ENCODE measurements around the gene MSN. TPM values are rescaled to one million over a fixed set of nuclear protein-coding genes. Genes with fewer than 3 reads are reported as not detected.
A peak's percentile ranks its signal among the peaks of the same experiment; 100 is the strongest.

Gene MSN
- total RNA-seq, 2 donors from 2014 or later = 125 to 256 TPM

DNA sequence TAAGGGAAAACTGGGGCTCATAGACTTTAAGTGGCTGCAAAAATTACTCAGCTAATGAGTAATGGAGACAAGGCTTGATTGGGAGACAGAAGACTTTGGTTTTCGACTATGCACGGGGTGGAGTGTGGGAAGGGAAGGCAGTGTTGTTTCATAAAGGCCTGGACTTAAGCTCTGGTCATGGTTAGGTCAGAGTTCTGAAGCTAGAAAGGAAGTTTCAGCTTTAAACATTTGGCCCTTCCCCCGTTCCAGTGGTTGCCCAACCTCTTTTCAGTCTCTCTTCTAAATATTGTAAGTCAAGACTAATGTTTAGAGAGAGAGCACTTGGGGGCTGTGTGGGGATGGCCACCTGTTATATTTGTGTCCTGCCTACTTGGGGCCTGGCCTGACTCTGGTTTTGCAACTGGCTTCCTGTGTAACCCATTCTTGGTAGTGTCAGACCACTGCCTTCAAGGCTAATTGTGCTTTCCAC is 21.0 kb downstream of the MSN start:
- Histone ChIP-seq H3K9me3 (no peaks in the 10 kb centered on the region), H3K36me3 (no peaks in the 10 kb centered on the region), H3K27me3 (no peaks in the 10 kb centered on the region), H3K4me1 (peaks cover 0 to 83% of the 10 kb centered on the region in 2 donors), H3K27ac (peak overlapping the region; percentile 5 to 74), H3K4me3 (no peak overlapping the region)
- TF ChIP-seq, protein P1, sequence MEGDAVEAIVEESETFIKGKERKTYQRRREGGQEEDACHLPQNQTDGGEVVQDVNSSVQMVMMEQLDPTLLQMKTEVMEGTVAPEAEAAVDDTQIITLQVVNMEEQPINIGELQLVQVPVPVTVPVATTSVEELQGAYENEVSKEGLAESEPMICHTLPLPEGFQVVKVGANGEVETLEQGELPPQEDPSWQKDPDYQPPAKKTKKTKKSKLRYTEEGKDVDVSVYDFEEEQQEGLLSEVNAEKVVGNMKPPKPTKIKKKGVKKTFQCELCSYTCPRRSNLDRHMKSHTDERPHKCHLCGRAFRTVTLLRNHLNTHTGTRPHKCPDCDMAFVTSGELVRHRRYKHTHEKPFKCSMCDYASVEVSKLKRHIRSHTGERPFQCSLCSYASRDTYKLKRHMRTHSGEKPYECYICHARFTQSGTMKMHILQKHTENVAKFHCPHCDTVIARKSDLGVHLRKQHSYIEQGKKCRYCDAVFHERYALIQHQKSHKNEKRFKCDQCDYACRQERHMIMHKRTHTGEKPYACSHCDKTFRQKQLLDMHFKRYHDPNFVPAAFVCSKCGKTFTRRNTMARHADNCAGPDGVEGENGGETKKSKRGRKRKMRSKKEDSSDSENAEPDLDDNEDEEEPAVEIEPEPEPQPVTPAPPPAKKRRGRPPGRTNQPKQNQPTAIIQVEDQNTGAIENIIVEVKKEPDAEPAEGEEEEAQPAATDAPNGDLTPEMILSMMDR (IDR thresholded peaks at IDR 0.05) = no peak
- no peak for DNase-seq (ENCODE audit: low spot score)

DNA sequence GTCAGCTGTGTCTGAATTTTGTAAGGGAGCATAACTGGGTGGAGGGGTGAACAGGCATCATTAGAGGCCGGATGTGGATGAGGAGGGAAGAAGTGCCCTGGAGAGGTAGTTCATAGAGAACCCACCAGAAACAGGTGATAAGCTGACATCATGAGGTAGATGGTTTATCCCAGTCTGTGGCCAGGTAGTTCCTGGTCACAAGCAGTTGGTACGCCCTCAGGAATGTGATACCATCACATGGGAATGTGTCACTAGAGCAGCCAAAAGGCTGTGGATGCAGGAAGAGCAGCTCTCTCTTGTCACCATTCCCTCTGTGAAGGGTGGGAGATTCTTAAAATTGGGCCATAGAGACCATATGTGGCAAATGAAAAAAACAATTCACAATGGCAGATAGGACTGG is 21.9 kb downstream of the MSN start:
- DNase-seq (ENCODE audit: low spot score) = no peak
- Histone ChIP-seq H3K9me3 (no peaks in the 10 kb centered on the region), H3K4me1 (peaks cover 0 to 83% of the 10 kb centered on the region in 2 donors), H3K27ac (peak overlapping the region; percentile 5 to 74), H3K36me3 (no peaks in the 10 kb centered on the region), H3K27me3 (no peaks in the 10 kb centered on the region), H3K4me3 (no peak overlapping the region)
- TF ChIP-seq, protein P1 (IDR thresholded peaks at IDR 0.05) = no peak

DNA sequence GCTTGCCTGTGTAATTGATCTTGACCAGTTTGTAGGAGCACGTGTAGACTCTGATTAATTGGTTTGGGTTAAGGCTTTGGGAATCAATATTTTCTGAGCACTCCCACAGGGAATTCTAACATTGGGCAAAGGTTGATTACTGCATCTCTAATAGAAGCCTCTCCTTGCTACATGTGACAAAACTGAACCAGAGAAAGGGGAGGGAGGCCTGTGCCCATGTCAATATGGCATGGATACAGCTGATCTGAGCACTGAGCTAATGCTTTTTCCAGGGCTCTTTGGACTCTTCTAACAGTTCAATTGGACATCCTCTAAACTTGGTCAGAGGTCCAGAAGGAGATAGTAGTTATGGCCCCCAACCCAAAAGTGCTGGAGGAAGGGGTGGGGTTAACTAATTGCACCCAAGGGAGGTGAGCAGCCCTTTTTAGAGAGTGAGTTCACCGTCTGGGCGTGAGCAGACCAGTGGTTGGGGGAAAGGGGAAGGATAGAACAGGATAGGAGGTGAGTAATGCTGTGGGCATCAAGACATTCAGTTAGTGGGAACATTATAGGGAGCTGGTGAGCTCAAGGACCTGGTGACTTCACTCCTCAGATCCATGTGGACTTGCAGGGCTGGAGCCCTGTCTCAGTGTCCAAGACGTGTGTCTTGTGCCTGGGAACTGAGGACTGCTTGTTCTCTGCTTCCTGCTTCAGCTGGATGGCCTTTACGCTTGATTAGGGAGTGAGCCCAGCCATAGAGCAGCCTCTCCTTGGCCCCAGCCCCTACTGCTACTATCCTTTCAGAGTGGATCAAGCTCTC is 22.8 kb downstream of the MSN start:
- no peaks in the 10 kb centered on the region for H3K9me3 ChIP-seq
- H3K4me3 ChIP-seq = no peak overlapping the region
- TF ChIP-seq, protein P1 (IDR thresholded peaks at IDR 0.05) = no peak
- H3K27me3 ChIP-seq = no peaks in the 10 kb centered on the region
- H3K4me1 ChIP-seq = peaks cover 0 to 84% of the 10 kb centered on the region in 2 donors
- no peaks in the 10 kb centered on the region for H3K36me3 ChIP-seq
- H3K27ac ChIP-seq = peak overlapping the region; percentile 5 to 74
- peak; percentile 70 for DNase-seq (ENCODE audit: low spot score)

DNA sequence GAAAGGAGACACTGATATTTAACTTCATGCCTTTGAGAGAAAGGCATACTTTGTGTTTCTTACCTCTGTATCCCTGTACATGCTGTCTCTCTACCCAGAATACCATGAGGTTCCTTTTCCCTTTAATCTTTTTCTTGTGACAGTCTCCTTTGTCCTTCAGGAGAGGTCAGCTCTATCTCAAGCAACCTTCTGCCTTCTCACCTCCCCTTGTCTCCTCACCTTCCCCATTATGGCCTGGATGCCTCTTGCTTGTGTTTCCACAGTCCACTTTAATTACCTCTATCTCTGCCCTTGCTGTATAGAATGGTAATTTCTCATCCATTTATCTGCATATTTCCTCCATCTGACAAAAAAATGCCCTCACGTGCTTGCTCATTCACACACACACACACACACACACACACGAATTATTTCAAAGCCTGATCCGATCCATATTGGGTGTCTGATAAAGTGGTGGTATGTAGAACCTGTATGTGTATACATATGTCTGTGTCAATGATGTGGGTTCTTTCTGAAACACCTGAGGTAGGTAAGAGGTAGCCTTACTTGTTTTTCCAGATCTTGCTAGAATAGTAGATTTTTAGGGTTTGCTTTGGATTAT is 28.5 kb downstream of the MSN start:
- DNase-seq (ENCODE audit: low spot score) = no peak
- TF ChIP-seq, protein P1 (IDR thresholded peaks at IDR 0.05) = no peak
- no peaks in the 10 kb centered on the region for H3K9me3 ChIP-seq
- H3K27ac ChIP-seq = peak overlapping the region; percentile 49 to 85
- no peak overlapping the region for H3K4me3 ChIP-seq
- H3K36me3 ChIP-seq = no peaks in the 10 kb centered on the region
- no peaks in the 10 kb centered on the region for H3K27me3 ChIP-seq
- H3K4me1 ChIP-seq = peaks cover 0 to 82% of the 10 kb centered on the region in 2 donors

- peak overlapping the region; percentile 76 to 85 for H3K27ac ChIP-seq
- H3K9me3 ChIP-seq = no peaks in the 10 kb centered on the region
- H3K36me3 ChIP-seq = no peaks in the 10 kb centered on the region
- no peaks in the 10 kb centered on the region for H3K27me3 ChIP-seq
- no peak for DNase-seq (ENCODE audit: low spot score)
- peaks cover 0 to 81% of the 10 kb centered on the region in 2 donors for H3K4me1 ChIP-seq
- TF ChIP-seq, protein P1 (IDR thresholded peaks at IDR 0.05) = no peak
- no peak overlapping the region for H3K4me3 ChIP-seq
Observed at GRCh38 chrX:65696613-65697012, 29.2 kb downstream of the MSN start.

All from right atrium auricular region (tissue), 2 donors.